Heart right ventricle (tissue), 16 donors: ENCODE results near the gene CD300H. TPM values are rescaled to one million over a fixed set of nuclear protein-coding genes. Genes with fewer than 3 reads are reported as not detected.

Source experiments
- ATAC-seq, 8 donors: fragments of 200-7000 bp; cut with Tn5 transposase; one replicate each; pipeline ENCODE4 v1.9.1; 2020; ENCODE audit warnings: mild to moderate bottlenecking in 8 of 8, moderate library complexity in 8 of 8, moderate number of reproducible peaks in 1 of 8
- DNase-seq, 2 donors: peaks; one replicate each; pipeline ENCODE4 v3.0.0-alpha.2; 2020
- H3K27ac ChIP-seq, 10 donors: fragments of 200-600 bp; sonication (generic) in 2 of 10; one replicate each; pipeline versions ENCODE4 v1.5.0 to v1.8.0; 2020 to 2022; ENCODE audit warnings: mild to moderate bottlenecking in 3 of 10
- H3K27me3 ChIP-seq, 7 donors: fragments of 200-600 bp; one replicate each; pipeline ENCODE4 v1.8.0; 2021 to 2022; ENCODE audit warnings: mild to moderate bottlenecking in 2 of 7
- H3K36me3 ChIP-seq, 9 donors: fragments of 200-600 bp; sonication (generic) in 1 of 9; one replicate each; pipeline versions ENCODE4 v1.5.0 to v1.8.0; 2020 to 2022; ENCODE audit warnings: mild to moderate bottlenecking in 2 of 9
- H3K4me1 ChIP-seq, 9 donors: fragments of 200-600 bp; sonication (generic) in 1 of 9; one replicate each; pipeline versions ENCODE4 v1.5.0 to v1.8.0; 2020 to 2022; ENCODE audit warnings: mild to moderate bottlenecking in 4 of 9
- H3K4me3 ChIP-seq, 10 donors: fragments of 200-600 bp; sonication (generic) in 2 of 10; one replicate each; pipeline versions ENCODE4 v1.5.0 to v1.8.0; 2020 to 2022; ENCODE audit warnings: mild to moderate bottlenecking in 7 of 10, moderate library complexity in 2 of 10
- H3K9me3 ChIP-seq, 11 donors: fragments of 200-600 bp in 10 of 11; sonication (generic) in 2 of 11; one replicate each; pipeline versions ENCODE4 v1.5.0 to v1.8.0; 2013 to 2022; ENCODE audit warnings: mild to moderate bottlenecking in 2 of 11, control low read depth in 1 of 11, moderate library complexity in 1 of 11
- WGBS, 2 donors: extraction: QIAGEN DNeasy Blood & Tissue Kit; methylation state at CpG; one replicate each; pipeline ENCODE4 v1.1.7; 2013; ENCODE audit warnings: inconsistent platforms in 1 of 2; 5-methylcytosine and 5-hydroxymethylcytosine counted together
- intact Hi-C, 10 donors: fragments of 100-400 bp; cut with DNase I; formaldehyde crosslinking; loops; one replicate each; pipeline versions ENCODE4 v1.11.1 to v1.14.2; 2022
- polyA plus RNA-seq, 2 donors: library from polyadenylated mRNA; stranded (reverse); fragments of 200-250 nt; gene quantifications; one replicate each; pipeline ENCODE4 v1.2.3, GENCODE V29; 2013
- total RNA-seq, 10 donors: library from RNA; stranded (reverse); fragmentation: NEBNext Ultra II Directional in 3 of 10; extraction: Animal tissue kit (Norgen Biotek cat#: 25700) in 3 of 10; gene quantifications; one replicate each; pipeline versions ENCODE4 v1.2.1 to v1.2.4, GENCODE V29; 2021 to 2023
- TF ChIP-seq, protein P1 (sequence below), 9 donors: fragments of 200-600 bp; sonication (generic) in 2 of 9; IDR thresholded peaks; one replicate each; pipeline versions ENCODE4 v1.5.0 to v1.8.0; 2021 to 2022; ENCODE audit warnings: antibody characterized with exemption in 9 of 9, mild to moderate bottlenecking in 5 of 9, moderate library complexity in 1 of 9
- donor health status: Arrhythmogenic right ventricular cardiomyopathy.
- donor health status: ischemic (EF 13 %, LVEDD 7.1; RV severe dilation, severe dysfunction).
- donor health status: healthy with polysubstance abuse.
- donor health status: DM: no; HTN: yes; CAD: no.
- donor health status: DM: no; HTN: no; CAD: no.
- donor health status: ischemic (EF 25% LVEDD 6.9; RV normal size, moderate dysfunction).
- donor health status: ischemic (EF 25% LVEDD 5.7; RV mildly dilated, moderate dysfunction).
- donor health status: healthy.
- donor health status: DM: yes; HTN: yes; CAD: no.
- donor health status: Ischemic cardiomyopathy.
- donor health status: ischemic (EF 35%, LVEDD 5.7; RV mildly dilated, moderate dysfunction).
- donor health status: nonischemic (EF 11% LVEDD 7.7; RV severe dilation, severe dysfunction).
- donor health status: DM: yes; HTN: yes; CAD: no.
- donor health status: PGD.
- donor health status: ischemic (EF 29% LVEDD 5.4; RV normal size, mild dysfunction).
- donor health status: nonischemic (EF 23%, LVEDD 6.1; RV moderate dilation, normal function).

CD300H gene
- total and polyA plus RNA-seq, 12 donors, result 0.49 to 0.97 TPM; not detected in 10

- DNase-seq (no peak), ATAC-seq (no peak)
- TF ChIP-seq, protein P1, sequence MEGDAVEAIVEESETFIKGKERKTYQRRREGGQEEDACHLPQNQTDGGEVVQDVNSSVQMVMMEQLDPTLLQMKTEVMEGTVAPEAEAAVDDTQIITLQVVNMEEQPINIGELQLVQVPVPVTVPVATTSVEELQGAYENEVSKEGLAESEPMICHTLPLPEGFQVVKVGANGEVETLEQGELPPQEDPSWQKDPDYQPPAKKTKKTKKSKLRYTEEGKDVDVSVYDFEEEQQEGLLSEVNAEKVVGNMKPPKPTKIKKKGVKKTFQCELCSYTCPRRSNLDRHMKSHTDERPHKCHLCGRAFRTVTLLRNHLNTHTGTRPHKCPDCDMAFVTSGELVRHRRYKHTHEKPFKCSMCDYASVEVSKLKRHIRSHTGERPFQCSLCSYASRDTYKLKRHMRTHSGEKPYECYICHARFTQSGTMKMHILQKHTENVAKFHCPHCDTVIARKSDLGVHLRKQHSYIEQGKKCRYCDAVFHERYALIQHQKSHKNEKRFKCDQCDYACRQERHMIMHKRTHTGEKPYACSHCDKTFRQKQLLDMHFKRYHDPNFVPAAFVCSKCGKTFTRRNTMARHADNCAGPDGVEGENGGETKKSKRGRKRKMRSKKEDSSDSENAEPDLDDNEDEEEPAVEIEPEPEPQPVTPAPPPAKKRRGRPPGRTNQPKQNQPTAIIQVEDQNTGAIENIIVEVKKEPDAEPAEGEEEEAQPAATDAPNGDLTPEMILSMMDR (IDR thresholded peaks at IDR 0.05), result no peak
- no peak overlapping the region for H3K27ac ChIP-seq
- no peaks in the 10 kb centered on the region for H3K36me3 ChIP-seq
- peaks cover 0 to 26% (median 11%) of the 10 kb centered on the region in 7 donors for H3K27me3 ChIP-seq
- no peaks in the 10 kb centered on the region for H3K4me1 ChIP-seq
- WGBS, 2 donors, result 90 to 91% methylated on average over 7 of the region's 7 CpGs
- intact Hi-C loops, result no loop called here
- no peaks in the 10 kb centered on the region for H3K9me3 ChIP-seq
- no peak overlapping the region for H3K4me3 ChIP-seq
Observed at GRCh38 chr17:74547264-74547663, 20.0 kb downstream of the CD300H start.

DNA sequence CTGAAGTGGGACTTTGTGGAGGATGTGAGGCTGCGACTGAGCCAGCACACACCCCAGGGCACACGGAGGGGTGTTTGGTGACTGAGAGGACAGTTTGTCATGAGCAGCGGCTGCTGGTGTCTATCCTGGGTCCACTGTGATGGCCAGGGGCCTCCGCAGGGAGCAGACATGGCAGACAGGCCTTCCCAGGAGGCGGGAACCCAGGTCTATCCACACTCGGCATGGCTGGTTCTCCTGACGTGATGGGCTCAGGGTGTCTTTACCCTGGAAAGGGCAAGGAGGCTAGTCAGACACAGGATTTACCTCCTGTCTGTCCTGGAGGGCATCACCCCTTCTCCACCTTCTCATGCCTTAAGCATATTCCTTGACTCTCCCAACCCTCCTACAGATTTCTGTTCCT is 20.7 kb downstream of the CD300H start:
- no peaks in the 10 kb centered on the region for H3K36me3 ChIP-seq
- H3K4me1 ChIP-seq, result no peaks in the 10 kb centered on the region
- TF ChIP-seq, protein P1 (IDR thresholded peaks at IDR 0.05), result no peak
- peak overlapping the region in 2 of 10 donors; percentile 31 to 85 for H3K27ac ChIP-seq
- H3K9me3 ChIP-seq, result no peaks in the 10 kb centered on the region
- DNase-seq (no peak), ATAC-seq (no peak)
- WGBS, 2 donors, result 89 to 90% methylated on average over 7 of the region's 7 CpGs
- no peak overlapping the region for H3K4me3 ChIP-seq
- intact Hi-C loops, result no loop called here
- H3K27me3 ChIP-seq, result peaks cover 0 to 26% (median 9%) of the 10 kb centered on the region in 7 donors

DNA sequence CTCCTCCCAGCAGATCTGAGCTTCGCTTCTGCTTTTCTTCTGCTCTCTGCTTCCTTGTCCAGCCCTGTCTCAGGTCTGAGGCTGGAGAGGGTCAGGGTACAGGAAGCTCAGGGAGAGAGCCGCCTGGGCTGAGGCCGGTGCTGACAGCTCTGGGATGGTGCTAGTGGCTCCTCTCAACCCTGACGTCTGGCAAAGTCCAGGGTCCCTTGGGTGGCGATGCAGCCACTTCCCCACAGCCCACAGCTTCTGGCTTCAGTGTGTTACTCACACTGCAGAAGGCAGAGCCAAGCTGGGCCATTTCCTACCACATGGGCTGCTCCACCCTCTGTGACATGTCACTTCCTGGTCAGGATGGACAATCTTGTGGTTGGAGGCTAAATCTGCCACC is 21.5 kb downstream of the CD300H start, which contains the start of gene CD300C:
CD300C (minus strand) TSS at position 273 of the 388 bp plus-strand sequence. CDS start 333 bp downstream, outside the sequence.
- Histone ChIP-seq H3K4me3 (peak within 1 kb of the TSS in 3 of 10 donors; percentile 14 to 44 (median 22)), H3K27me3 (peaks cover 0 to 23% (median 8%) of the 10 kb centered on the region in 7 donors), H3K36me3 (no peaks in the 10 kb centered on the region), H3K9me3 (no peaks in the 10 kb centered on the region), H3K27ac (peak within 1 kb of the TSS in 2 of 10 donors; percentile 31 to 85), H3K4me1 (no peaks in the 10 kb centered on the region)
- intact Hi-C loops, result no loop called here
- WGBS, 2 donors, result 33 to 46% methylated on average over 5 of the region's 5 CpGs
- no peak for DNase-seq
- TF ChIP-seq, protein P1 (IDR thresholded peaks at IDR 0.05), result no peak
- ATAC-seq, result peak in 7 of 8 donors; percentile 43 to 68 (median 56)

DNA sequence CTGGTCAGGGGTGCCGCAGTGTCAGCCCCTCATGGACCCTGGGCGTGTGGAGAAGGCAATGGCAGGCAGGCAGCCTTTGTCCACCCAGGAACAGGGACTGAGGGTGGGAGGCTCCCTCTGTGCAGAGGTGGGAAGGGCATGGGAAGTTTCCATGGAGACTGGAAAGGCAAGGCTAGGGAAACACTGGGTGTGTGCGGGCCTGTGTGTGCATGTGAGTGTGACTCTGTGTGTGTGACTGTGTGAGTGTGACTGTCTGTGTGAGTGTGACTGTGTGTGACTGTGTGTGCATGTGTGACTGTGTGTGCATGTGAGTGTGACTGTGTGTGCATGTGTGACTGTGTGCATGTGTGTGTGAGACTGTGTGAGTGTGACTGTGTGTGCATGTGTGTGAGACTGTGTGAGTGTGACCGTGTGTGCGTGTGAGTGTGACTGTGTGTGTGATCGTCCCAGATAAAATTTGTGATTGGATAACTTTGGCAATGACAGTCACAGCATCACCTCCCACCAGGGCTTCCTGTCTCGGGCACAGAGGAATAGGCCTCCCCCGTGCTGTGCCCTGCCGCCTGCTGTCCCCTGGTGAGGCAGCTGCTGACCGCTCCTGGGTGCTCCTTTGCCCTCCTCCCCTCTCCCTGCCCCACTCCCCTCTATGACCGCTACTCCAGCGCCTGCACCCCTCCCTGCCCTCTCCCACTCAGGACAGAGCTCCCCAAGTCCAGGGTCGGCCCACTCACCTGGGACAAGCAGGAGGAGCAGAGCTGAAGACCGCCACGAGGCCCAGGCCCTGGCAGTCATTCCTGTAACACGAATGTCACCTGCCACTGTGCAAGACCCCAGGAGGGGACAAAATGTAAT is 22.1 kb downstream of the CD300H start:
- H3K27me3 ChIP-seq, result peaks cover 0 to 17% (median 4%) of the 10 kb centered on the region in 7 donors
- DNase-seq (no peak), ATAC-seq (peak in 4 of 8 donors; percentile 13 to 29 (median 20))
- peak overlapping the region in 3 of 10 donors; percentile 14 to 44 (median 22) for H3K4me3 ChIP-seq
- TF ChIP-seq, protein P1 (IDR thresholded peaks at IDR 0.05), result no peak
- peak overlapping the region in 2 of 10 donors; percentile 31 to 85 for H3K27ac ChIP-seq
- intact Hi-C loops, result no loop called here
- H3K36me3 ChIP-seq, result no peaks in the 10 kb centered on the region
- WGBS, 2 donors, result 75% methylated on average over 16 of the region's 16 CpGs
- no peaks in the 10 kb centered on the region for H3K9me3 ChIP-seq
- H3K4me1 ChIP-seq, result no peaks in the 10 kb centered on the region
